Kidney capillary endothelial cell (primary cell): ENCODE measurements around the gene DNAJC15.
"Not testable (repeated sequence)": the region's sequence is repeated elsewhere in the genome, so short reads cannot be mapped to it uniquely, and the experiment has no call there.

Experiments
- DNase-seq: peaks from one replicate; pipeline ENCODE4 v3.0.0-alpha.2; 2018; ENCODE audit warnings: low spot score

DNAJC15 gene

GRCh38 chr13:43005460-43006236 lies 17.7 kb upstream of the DNAJC15 start:
- DNase-seq: no peak

DNA sequence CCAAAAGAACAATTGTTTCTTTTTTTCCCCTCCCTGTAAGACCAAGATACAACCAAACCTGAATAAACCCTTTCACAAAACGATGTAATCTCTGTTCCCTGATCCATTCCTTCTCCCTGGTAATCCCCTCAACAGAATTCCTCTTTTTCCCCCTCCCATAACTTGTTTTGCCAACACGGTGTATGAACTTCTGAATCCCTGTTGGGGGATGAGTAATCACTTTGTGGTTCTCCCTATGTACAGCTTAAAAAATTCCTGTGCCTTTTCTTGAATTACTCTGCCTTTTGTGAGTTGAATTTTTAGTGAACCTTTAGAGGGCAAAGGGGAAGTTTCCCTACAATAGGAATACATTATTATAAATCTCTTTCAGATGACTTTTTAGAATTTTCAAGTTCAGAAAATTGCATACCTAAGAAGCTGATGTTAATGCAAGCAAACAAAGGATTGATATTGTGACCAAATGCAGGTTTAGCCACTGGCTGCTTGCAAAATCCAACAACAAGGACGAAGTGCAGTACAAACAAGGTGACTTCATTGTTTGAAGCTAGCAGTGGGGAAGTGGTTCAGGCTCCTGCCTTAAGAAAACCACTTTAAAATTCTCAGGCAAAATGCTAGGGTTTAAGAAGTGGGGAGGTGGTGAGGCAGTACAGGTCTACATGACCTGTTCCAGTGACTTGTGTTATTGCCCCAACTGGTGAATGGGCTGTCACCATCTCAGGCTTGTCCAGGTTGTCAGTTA lies 16.3 kb upstream of the DNAJC15 start:
- DNase-seq: no peak

GRCh38 chr13:43008596-43008995 lies 14.8 kb upstream of the DNAJC15 start:
- DNase-seq: no peak

GRCh38 chr13:43009506-43009905 lies 13.9 kb upstream of the DNAJC15 start:
- DNase-seq: no peak

- DNase-seq: no peak
Measured at GRCh38 chr13:43014162-43014561, 9.2 kb upstream of the DNAJC15 start.

DNA sequence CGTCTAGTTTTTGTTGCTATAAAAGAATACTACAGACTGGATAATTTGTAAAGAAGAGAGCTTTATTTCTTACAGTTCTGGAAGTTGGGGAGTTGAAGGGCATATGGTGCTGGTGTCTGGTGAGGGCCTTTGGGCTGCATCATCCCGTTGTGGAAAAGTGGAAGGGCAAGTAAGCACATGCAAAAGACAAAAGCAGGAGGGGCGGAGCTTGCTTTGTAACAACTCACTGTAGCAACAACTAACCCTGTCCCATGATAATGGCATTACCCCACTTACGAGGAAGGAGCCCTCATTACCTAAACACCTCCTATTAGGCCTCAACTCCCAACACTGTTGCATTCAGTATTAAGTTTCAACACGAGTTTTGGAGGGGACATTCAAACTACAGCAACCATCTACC lies 7.2 kb upstream of the DNAJC15 start:
- DNase-seq: no peak

GRCh38 chr13:43019811-43020210 lies 3.6 kb upstream of the DNAJC15 start:
- DNase-seq: no peak

- DNase-seq: no peak
Measured at GRCh38 chr13:43020794-43021193, 2.6 kb upstream of the DNAJC15 start.

- DNase-seq: no peak
Measured at GRCh38 chr13:43021926-43022670, 1.3 kb upstream of the DNAJC15 start.

DNA sequence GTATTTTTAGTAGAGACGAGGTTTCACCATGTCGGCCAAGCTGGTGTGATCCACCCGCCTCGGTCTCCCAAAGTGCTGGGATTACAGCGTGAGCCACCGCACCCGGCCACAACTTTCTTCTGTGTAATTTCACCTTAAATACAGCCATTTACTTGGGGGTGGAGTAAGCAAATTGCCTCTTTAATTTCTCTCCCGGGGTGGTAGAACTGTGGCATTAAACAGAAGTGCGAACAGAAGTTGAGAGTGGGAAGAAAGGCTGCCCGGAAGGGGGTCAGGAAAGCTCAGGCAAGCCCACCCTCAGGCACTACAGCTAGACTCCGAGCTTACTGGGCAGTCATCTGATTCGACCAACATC lies 475 bp upstream of the DNAJC15 start:
- no peak for DNase-seq

- no peak for DNase-seq
Measured at GRCh38 chr13:43026262-43026661, 2.9 kb downstream of the DNAJC15 start.

DNA sequence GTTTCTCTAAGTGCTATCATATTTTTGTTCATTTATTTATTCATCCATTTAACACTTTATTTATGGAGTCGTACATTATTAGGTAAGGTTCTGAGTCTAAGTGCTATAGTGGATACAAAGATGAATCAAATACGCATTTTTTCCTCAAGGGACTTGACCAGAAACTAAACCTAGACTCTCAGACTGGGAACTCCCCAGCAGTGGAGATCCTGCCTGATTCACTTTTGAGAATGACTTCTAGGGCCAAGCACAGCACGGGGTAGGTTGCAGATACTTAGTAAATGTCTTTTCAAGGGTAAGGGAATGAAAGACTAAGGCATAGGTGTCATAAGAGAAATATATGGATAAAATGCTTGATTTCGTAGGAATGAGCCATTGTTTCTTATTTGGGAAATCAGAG lies 7.2 kb downstream of the DNAJC15 start:
- no peak for DNase-seq

DNA sequence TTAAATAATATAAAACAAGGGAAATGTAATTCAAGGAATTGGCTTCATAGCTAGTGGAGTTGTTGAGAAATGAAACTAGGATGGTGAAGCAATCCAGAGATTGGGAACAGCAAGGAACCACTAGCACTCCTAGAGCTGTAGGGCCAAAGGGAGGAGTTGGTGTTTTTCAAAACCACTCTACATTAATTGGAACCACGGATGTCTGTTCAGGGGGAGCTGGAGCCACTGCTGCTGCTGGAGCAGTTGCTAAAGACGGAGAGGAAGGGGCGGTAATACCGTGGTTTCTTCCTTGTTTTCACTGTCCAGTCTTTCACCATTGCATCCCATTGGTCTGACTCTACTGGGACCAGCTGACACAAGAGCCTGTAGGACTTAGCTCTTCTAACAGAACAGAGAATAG lies 8.5 kb downstream of the DNAJC15 start:
- no peak for DNase-seq

DNA sequence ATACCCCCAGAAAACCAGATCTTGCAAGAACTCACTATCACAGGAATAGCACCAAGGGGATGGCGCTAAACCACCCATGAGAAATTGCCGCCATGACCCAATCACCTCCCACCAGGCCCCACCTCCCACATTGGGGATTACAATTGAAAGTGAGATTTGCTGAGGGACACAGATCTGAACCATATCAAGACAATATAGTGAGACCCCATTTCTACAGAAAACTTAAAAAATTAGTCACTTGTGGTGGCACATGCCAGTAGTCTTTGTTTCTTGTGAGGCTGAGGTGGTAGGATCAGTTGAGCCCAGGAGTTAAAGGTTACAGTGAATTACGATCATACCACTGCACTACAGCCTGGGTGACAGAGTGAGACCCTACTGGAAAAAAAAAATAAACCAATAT lies 9.7 kb downstream of the DNAJC15 start:
- no peak for DNase-seq

GRCh38 chr13:43036351-43037250 lies 13.2 kb downstream of the DNAJC15 start:
- DNase-seq: no peak

- no peak for DNase-seq
Measured at GRCh38 chr13:43039966-43040365, 16.6 kb downstream of the DNAJC15 start.

DNA sequence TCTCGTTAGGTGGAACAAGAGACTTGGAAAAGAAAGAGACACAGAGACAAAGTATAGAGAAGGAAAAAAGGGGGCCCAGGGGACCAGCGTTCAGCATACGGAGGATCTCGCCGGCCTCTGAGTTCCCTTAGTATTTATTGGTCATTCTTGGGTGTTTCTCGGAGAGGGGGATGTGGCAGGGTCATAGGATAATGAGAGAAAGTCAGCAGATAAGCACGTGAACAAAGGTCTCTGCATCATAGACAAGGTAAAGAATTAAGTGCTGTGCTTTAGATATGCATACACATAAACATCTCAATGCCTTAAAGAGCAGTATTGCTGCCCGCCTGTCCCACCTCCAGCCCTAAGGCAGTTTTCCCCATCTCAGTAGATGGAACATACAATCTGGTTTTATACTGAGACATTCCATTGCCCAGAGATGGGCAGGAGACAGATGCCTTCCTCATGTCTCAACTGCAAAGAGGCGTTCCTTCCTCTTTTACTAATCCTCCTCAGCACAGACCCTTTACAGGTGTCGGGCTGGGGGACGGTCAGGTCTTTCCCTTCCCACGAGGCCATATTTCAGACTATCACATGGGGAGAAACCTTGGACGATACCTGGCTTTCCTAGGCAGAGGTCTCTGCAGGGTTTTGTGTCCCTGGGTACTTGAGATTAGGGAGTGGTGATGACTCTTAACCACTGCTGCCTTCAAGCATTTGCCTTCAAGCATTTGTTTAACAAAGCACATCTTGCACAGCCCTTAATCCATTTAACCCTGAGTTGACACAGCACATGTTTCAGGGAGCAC lies 17.4 kb downstream of the DNAJC15 start:
- DNase-seq: not testable (repeated sequence)

DNA sequence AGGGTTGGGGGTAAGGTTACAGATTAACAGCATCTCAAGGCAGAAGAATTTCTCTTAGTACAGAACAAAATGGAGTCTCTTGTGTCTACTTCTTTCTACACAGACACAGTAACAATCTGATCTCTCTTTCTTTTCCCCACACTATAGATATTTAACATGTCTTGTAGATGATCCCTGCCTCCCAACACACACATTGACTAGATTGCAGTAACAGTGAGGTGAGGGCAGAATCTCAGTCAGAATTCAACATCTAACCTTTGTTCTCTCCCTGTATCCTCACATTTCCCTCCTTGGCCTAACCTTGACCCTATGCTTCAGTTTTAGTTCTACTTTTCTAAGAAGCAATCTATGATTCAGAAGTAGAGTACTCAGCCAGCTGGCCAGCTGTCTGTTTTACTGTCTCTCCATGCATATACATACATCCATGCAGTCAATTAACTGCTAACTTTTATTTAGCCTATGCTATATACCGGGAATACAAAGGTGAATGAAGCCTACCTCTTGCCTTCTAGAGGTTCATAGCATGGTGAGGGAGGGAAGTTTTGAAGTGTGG lies 18.1 kb downstream of the DNAJC15 start:
- DNase-seq: no peak

DNA sequence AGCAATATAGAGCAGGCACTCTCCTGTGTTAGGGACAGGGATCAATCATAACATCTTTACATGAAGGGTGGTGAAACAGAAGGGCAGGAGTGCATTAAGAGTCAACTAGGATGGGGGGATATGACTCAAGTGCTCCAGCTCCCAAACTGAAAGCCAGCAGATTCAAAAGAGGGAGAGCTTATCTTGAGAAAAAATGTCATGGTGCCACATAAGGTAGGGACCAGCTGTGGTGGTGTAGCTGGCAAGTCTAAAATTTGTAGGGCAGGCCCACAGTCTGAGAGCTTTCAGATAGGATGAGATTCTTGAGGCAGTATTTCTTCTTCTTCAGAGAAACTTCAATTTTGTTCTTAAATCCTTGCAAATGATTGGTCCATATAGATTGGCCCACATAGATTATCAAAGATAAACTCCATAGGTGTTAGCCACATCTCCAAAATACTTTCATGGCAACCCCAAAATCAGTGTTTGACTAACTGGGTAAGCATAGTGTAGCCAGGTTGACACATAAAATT lies 19.1 kb downstream of the DNAJC15 start:
- DNase-seq: no peak

GRCh38 chr13:43044720-43045301 lies 21.4 kb downstream of the DNAJC15 start:
- DNase-seq: no peak
